Heart left ventricle (tissue), 16 donors: Measurements from ENCODE around the gene RAP1B. TPM values are rescaled to one million over a fixed set of nuclear protein-coding genes. Genes with fewer than 3 reads are reported as not detected.
A peak's percentile ranks its signal among the peaks of the same experiment; 100 is the strongest.

Experiments used
- ATAC-seq, 4 donors: fragments of 200-7000 bp; cut with Tn5 transposase; one replicate each; pipeline ENCODE4 v1.9.1; 2020 to 2022; ENCODE audit warnings: moderate library complexity in 4 of 4, mild to moderate bottlenecking in 3 of 4, moderate number of reproducible peaks in 1 of 4
- DNase-seq, 5 donors: peaks; one replicate each; pipeline ENCODE4 v3.0.0-alpha.2; 2020
- H3K27ac ChIP-seq, 12 donors: fragments of 200-600 bp; sonication (generic) in 4 of 12; one replicate each; pipeline versions ENCODE4 v1.5.0 to v1.8.0; 2016 to 2022; ENCODE audit warnings: mild to moderate bottlenecking in 2 of 12
- H3K27me3 ChIP-seq, 9 donors: fragments of 200-600 bp; sonication (generic) in 2 of 9; one replicate each; pipeline versions ENCODE4 v1.5.1 to v1.8.0; 2016 to 2022; ENCODE audit warnings: mild to moderate bottlenecking in 3 of 9
- H3K36me3 ChIP-seq, 9 donors: fragments of 200-600 bp; sonication (generic) in 2 of 9; one replicate each; pipeline versions ENCODE4 v1.5.0 to v1.8.0; 2018 to 2022; ENCODE audit warnings: mild to moderate bottlenecking in 2 of 9
- H3K4me1 ChIP-seq, 12 donors: fragments of 200-600 bp; sonication (generic) in 4 of 12; one replicate each; pipeline versions ENCODE4 v1.5.0 to v1.8.0; 2016 to 2022; ENCODE audit warnings: mild to moderate bottlenecking in 3 of 12
- H3K4me3 ChIP-seq, 12 donors: fragments of 200-600 bp; sonication (generic) in 4 of 12; one replicate each; pipeline versions ENCODE4 v1.5.0 to v1.8.0; 2017 to 2022; ENCODE audit warnings: mild to moderate bottlenecking in 9 of 12, moderate library complexity in 4 of 12
- H3K9me3 ChIP-seq, 12 donors: fragments of 200-600 bp; sonication (generic) in 4 of 12; one replicate each; pipeline versions ENCODE4 v1.5.0 to v1.8.0; 2016 to 2022; ENCODE audit warnings: mild to moderate bottlenecking in 1 of 12
- CTCF ChIP-seq, 12 donors: fragments of 200-600 bp; sonication (generic) in 4 of 12; IDR thresholded peaks; one replicate each; pipeline versions ENCODE4 v1.5.0 to v1.8.0; 2018 to 2022; ENCODE audit warnings: antibody characterized with exemption in 12 of 12, mild to moderate bottlenecking in 5 of 12
- POLR2A ChIP-seq, 2 donors: fragments of 450-650 bp; IDR thresholded peaks; one replicate each; pipeline ENCODE4 v1.6.1; 2017; ENCODE audit warnings: antibody characterized with exemption in 2 of 2, mild to moderate bottlenecking in 2 of 2, moderate library complexity in 2 of 2
- WGBS, 4 donors: extraction: QIAGEN DNeasy Blood & Tissue Kit in 2 of 4; methylation state at CpG; one replicate each; pipeline versions ENCODE4 v1.1.5 to v1.1.7; 2013 to 2018; 5-methylcytosine and 5-hydroxymethylcytosine counted together
- intact Hi-C, 10 donors: fragments of 100-400 bp; cut with DNase I; formaldehyde crosslinking; loops; one replicate each; pipeline versions ENCODE4 v1.11.1 to v1.14.2; 2022
- polyA plus RNA-seq, 2 donors: library from polyadenylated mRNA; stranded (reverse); fragments of 200-250 nt; gene quantifications; one replicate each; pipeline ENCODE4 v1.2.3, GENCODE V29; 2013
- total RNA-seq, 9 donors: library from RNA; depleted of rRNA in 2 of 9; stranded (reverse); fragments of >200 nt in 2 of 9; fragmentation: NEBNext Ultra II Directional in 3 of 9; extraction: Animal tissue kit (Norgen Biotek cat#: 25700) in 3 of 9; gene quantifications; one replicate each; pipeline versions ENCODE4 v1.1.0 to v1.2.4, GENCODE V29; 2016 to 2023
- donor health status: ischemic (EF 13 %, LVEDD 7.1; RV severe dilation, severe dysfunction).
- donor health status: healthy with polysubstance abuse.
- donor health status: DM: no; HTN: yes; CAD: no.
- donor health status: DM: no; HTN: no; CAD: no.
- donor health status: ischemic (EF 25% LVEDD 6.9; RV normal size, moderate dysfunction).
- donor health status: ischemic (EF 25% LVEDD 5.7; RV mildly dilated, moderate dysfunction).
- donor health status: healthy.
- donor health status: DM: yes; HTN: yes; CAD: no.
- donor health status: ischemic (EF 35%, LVEDD 5.7; RV mildly dilated, moderate dysfunction).
- donor health status: nonischemic (EF 11% LVEDD 7.7; RV severe dilation, severe dysfunction).
- donor health status: DM: yes; HTN: yes; CAD: no.
- donor health status: PGD.
- donor health status: ischemic (EF 29% LVEDD 5.4; RV normal size, mild dysfunction).
- donor health status: nonischemic (EF 23%, LVEDD 6.1; RV moderate dilation, normal function).

RAP1B gene
- total and polyA plus RNA-seq, 11 donors, result 25.3 to 113 (median 52.2) TPM

GRCh38 chr12:68667896-68668295 lies 57.2 kb downstream of the RAP1B start:
- ATAC-seq (no peak), DNase-seq (no peak)
- 37 to 53% (median 46%) methylated on average over 1 of the region's 1 CpG for WGBS, 4 donors
- Histone ChIP-seq H3K27ac (no peak overlapping the region), H3K4me3 (no peak overlapping the region), H3K36me3 (peaks cover 0 to 25% (median 9%) of the 10 kb centered on the region in 9 donors), H3K4me1 (peaks cover 0 to 7% (median 2%) of the 10 kb centered on the region in 12 donors), H3K27me3 (no peaks in the 10 kb centered on the region), H3K9me3 (no peaks in the 10 kb centered on the region)
- TF ChIP-seq POLR2A (IDR thresholded peaks at IDR 0.05), result no peak
- no peak for TF ChIP-seq CTCF (IDR thresholded peaks at IDR 0.05)
- intact Hi-C loops, result loop anchor here in 6 of 10 donors (5.0 to 10.0 kb wide), 4 partner anchors 303 to 313 kb away; no protein-coding TSS in a partner anchor

GRCh38 chr12:68671179-68671578 lies 60.5 kb downstream of the RAP1B start:
- DNase-seq (no peak), ATAC-seq (no peak)
- TF ChIP-seq CTCF (IDR thresholded peaks at IDR 0.05), result no peak
- TF ChIP-seq POLR2A (IDR thresholded peaks at IDR 0.05), result no peak
- Histone ChIP-seq H3K4me3 (no peak overlapping the region), H3K9me3 (no peaks in the 10 kb centered on the region), H3K36me3 (peaks cover 0 to 6% (median 0%) of the 10 kb centered on the region in 9 donors), H3K27ac (no peak overlapping the region), H3K27me3 (no peaks in the 10 kb centered on the region), H3K4me1 (peaks cover 0 to 18% (median 0%) of the 10 kb centered on the region in 12 donors)
- intact Hi-C loops, result loop anchor here in 1 of 10 donors (10.0 kb wide), 1 partner anchor 56 kb away; the partner anchor contains the start of gene RAP1B
- WGBS, 4 donors, result 88 to 97% (median 92%) methylated on average over 4 of the region's 4 CpGs

- ATAC-seq, result no peak
- no peaks in the 10 kb centered on the region for H3K9me3 ChIP-seq
- H3K36me3 ChIP-seq, result no peaks in the 10 kb centered on the region
- H3K4me3 ChIP-seq, result no peak overlapping the region
- peak overlapping the region in 1 of 12 donors; percentile 60 for H3K27ac ChIP-seq
- DNase-seq, result no peak
- TF ChIP-seq POLR2A (IDR thresholded peaks at IDR 0.05) (no peak), CTCF (IDR thresholded peaks at IDR 0.05) (no peak)
- no peaks in the 10 kb centered on the region for H3K27me3 ChIP-seq
- peaks cover 0 to 16% (median 0%) of the 10 kb centered on the region in 12 donors for H3K4me1 ChIP-seq
- WGBS, 4 donors, result 82 to 88% (median 87%) methylated on average over 4 of the region's 4 CpGs
- intact Hi-C loops, result loop anchor here in 1 of 10 donors (10.0 kb wide), 1 partner anchor 59 kb away; the partner anchor contains the start of gene RAP1B
Observed at GRCh38 chr12:68673788-68674187, 63.1 kb downstream of the RAP1B start.

GRCh38 chr12:68674376-68674775 lies 63.7 kb downstream of the RAP1B start:
- Histone ChIP-seq H3K4me1 (peaks cover 0 to 16% (median 0%) of the 10 kb centered on the region in 12 donors), H3K9me3 (no peaks in the 10 kb centered on the region), H3K27me3 (no peaks in the 10 kb centered on the region), H3K36me3 (no peaks in the 10 kb centered on the region), H3K27ac (peak overlapping the region in 1 of 12 donors; percentile 60), H3K4me3 (no peak overlapping the region)
- no peak for TF ChIP-seq POLR2A (IDR thresholded peaks at IDR 0.05)
- no peak for TF ChIP-seq CTCF (IDR thresholded peaks at IDR 0.05)
- ATAC-seq (no peak), DNase-seq (no peak)
- intact Hi-C loops, result loop anchor here in 1 of 10 donors (10.0 kb wide), 1 partner anchor 60 kb away; the partner anchor contains the start of gene RAP1B
